Stimulated activated naive B cell treated with anti-CD40 and anti-IgM and Interleukin-4, amounts not matched to agents 10 μg/mL and 1 μg/mL and 100 μg/mL, for 72 hours (primary cell): ENCODE results near the gene UGT1A4.

Experiments
- ATAC-seq, 2 donors: fragments of 150-1000 bp; cut with Tn5 transposase; replicated peaks; 2 replicates each; pipeline ENCODE4 v1.10.0; 2021; ENCODE audit warnings: moderate library complexity in 1 of 2
- DNase-seq: peaks from one replicate; pipeline ENCODE4 v3.0.0; 2021
- H3K27ac Mint-ChIP-seq: one replicate; pipeline ENCODE4 v1.8.0; 2022; ENCODE audit warnings: mild to moderate bottlenecking, mixed read lengths
- H3K27me3 Mint-ChIP-seq, 2 donors: one replicate each; pipeline ENCODE4 v1.8.0; 2022; ENCODE audit warnings: mixed read lengths in 2 of 2
- H3K36me3 Mint-ChIP-seq, 2 donors: one replicate each; pipeline ENCODE4 v1.8.0; 2022; ENCODE audit warnings: mixed read lengths in 2 of 2, mild to moderate bottlenecking in 1 of 2
- H3K4me1 Mint-ChIP-seq, 2 donors: one replicate each; pipeline ENCODE4 v1.8.0; 2022; ENCODE audit warnings: mixed read lengths in 2 of 2, mild to moderate bottlenecking in 1 of 2
- H3K4me3 Mint-ChIP-seq, 2 donors: one replicate each; pipeline ENCODE4 v1.8.0; 2022; ENCODE audit warnings: mild to moderate bottlenecking in 2 of 2, mixed read lengths in 2 of 2, moderate library complexity in 1 of 2
- H3K9me3 Mint-ChIP-seq, 2 donors: one replicate each; pipeline ENCODE4 v1.8.0; 2022; ENCODE audit warnings: mixed read lengths in 2 of 2, mild to moderate bottlenecking in 1 of 2

The UGT1A4 gene

GRCh38 chr2:233811732-233812131 is 93.2 kb downstream of the UGT1A4 start:
- H3K4me3 Mint-ChIP-seq, result no peak overlapping the region
- DNase-seq (no peak), ATAC-seq (no peak)
- H3K27me3 Mint-ChIP-seq, result peaks cover 17 to 33% of the 10 kb centered on the region in 2 donors
- no peak overlapping the region for H3K27ac Mint-ChIP-seq
- peaks cover 0 to 2% of the 10 kb centered on the region in 2 donors for H3K9me3 Mint-ChIP-seq
- no peaks in the 10 kb centered on the region for H3K4me1 Mint-ChIP-seq
- no peaks in the 10 kb centered on the region for H3K36me3 Mint-ChIP-seq

GRCh38 chr2:233813236-233814055 is 94.9 kb downstream of the UGT1A4 start:
- ATAC-seq, result no peak
- Mint-ChIP-seq H3K9me3 (peaks cover 0 to 2% of the 10 kb centered on the region in 2 donors), H3K27ac (no peak overlapping the region), H3K27me3 (peaks cover 26 to 39% of the 10 kb centered on the region in 2 donors), H3K4me1 (no peaks in the 10 kb centered on the region), H3K36me3 (no peaks in the 10 kb centered on the region), H3K4me3 (no peak overlapping the region)
- no peak for DNase-seq

DNA sequence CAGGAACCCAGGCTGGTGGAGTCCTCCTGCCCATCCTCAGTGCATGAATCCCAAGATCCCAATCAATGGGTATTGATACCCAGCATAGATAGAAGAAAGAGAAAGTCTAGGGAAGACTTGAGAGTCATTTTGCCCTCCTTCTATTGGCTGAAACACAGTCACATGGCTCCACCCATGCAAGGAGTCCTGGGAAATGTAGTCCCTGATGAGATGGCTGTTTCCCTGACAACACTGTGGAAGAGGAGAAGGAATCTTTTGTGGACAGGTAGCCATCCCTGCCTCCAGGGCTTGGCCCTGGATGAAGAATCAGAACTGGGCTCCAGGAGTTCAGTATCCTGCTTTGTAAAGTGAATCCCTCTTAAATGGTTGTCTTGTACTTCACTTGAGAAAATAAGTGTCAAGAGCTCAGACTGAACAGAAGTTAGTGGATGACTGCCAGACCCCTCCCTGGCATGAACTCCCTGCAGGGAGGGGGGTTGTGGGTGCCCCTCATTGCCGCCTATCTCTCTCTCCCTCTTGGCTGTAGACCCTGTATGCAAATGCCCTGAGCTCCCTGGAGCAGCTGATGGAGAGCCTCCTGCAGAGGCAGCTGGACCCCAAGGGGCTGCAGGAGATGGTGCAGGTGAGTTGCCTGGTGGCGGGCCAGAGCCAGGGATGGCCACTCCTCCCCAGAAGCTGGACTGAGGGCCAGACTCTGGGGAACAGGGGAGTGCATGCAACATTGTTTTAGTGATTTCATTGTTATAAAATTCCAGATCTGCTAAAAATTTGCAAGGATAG is 95.7 kb downstream of the UGT1A4 start:
- no peak overlapping the region for H3K4me3 Mint-ChIP-seq
- H3K4me1 Mint-ChIP-seq, result no peaks in the 10 kb centered on the region
- DNase-seq (no peak), ATAC-seq (no peak)
- no peak overlapping the region for H3K27ac Mint-ChIP-seq
- H3K9me3 Mint-ChIP-seq, result peaks cover 0 to 2% of the 10 kb centered on the region in 2 donors
- H3K27me3 Mint-ChIP-seq, result peaks cover 22 to 39% of the 10 kb centered on the region in 2 donors
- H3K36me3 Mint-ChIP-seq, result no peaks in the 10 kb centered on the region

DNA sequence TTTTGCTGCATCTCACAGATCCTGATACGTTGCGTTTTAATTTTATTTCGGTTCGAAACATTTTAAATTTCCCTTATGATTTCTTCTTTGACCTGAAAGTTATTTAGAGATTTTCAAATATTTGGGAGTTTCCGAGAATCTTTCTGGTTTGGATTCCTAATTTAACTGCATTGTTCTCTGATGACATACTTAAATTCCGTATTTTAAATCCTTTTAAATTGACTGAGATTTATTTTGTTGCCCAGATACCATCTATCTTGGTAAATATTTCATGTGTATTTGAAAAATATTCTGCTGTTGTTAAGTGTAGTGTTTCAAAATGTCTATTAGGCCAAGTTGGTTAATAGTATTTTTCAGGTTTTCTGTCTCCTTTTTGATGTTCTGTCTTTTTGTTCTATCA is 97.3 kb downstream of the UGT1A4 start:
- DNase-seq, result no peak
- H3K27ac Mint-ChIP-seq, result no peak overlapping the region
- H3K27me3 Mint-ChIP-seq, result peaks cover 16 to 36% of the 10 kb centered on the region in 2 donors
- ATAC-seq, result no peak
- H3K4me3 Mint-ChIP-seq, result no peak overlapping the region
- no peaks in the 10 kb centered on the region for H3K36me3 Mint-ChIP-seq
- H3K4me1 Mint-ChIP-seq, result no peaks in the 10 kb centered on the region
- peaks cover 0 to 2% of the 10 kb centered on the region in 2 donors for H3K9me3 Mint-ChIP-seq

- Mint-ChIP-seq H3K4me1 (no peaks in the 10 kb centered on the region), H3K4me3 (no peak overlapping the region), H3K27ac (no peak overlapping the region), H3K36me3 (no peaks in the 10 kb centered on the region), H3K9me3 (peaks cover 0 to 2% of the 10 kb centered on the region in 2 donors), H3K27me3 (peaks cover 13 to 32% of the 10 kb centered on the region in 2 donors)
- DNase-seq (no peak), ATAC-seq (no peak)
These were observed 97.8 kb downstream of the UGT1A4 start for GRCh38 chr2:233816334-233816733.

- no peaks in the 10 kb centered on the region for H3K4me1 Mint-ChIP-seq
- no peak overlapping the region for H3K4me3 Mint-ChIP-seq
- no peak overlapping the region for H3K27ac Mint-ChIP-seq
These were observed 98.2 kb downstream of the UGT1A4 start for GRCh38 chr2:233816771-233817170.

GRCh38 chr2:233817361-233817911 is 98.9 kb downstream of the UGT1A4 start:
- ATAC-seq (no peak), DNase-seq (no peak)
- Mint-ChIP-seq H3K27me3 (peaks cover 9 to 29% of the 10 kb centered on the region in 2 donors), H3K4me3 (no peak overlapping the region), H3K9me3 (peaks cover 0 to 2% of the 10 kb centered on the region in 2 donors), H3K36me3 (no peaks in the 10 kb centered on the region), H3K27ac (no peak overlapping the region), H3K4me1 (no peaks in the 10 kb centered on the region)

More at GRCh38 chr2:233816771-233817170, 98.2 kb downstream of the UGT1A4 start:
- no peak for ATAC-seq
- Mint-ChIP-seq H3K36me3 (no peaks in the 10 kb centered on the region), H3K9me3 (peaks cover 0 to 2% of the 10 kb centered on the region in 2 donors), H3K27me3 (peaks cover 13 to 29% of the 10 kb centered on the region in 2 donors)
- no peak for DNase-seq

DNA sequence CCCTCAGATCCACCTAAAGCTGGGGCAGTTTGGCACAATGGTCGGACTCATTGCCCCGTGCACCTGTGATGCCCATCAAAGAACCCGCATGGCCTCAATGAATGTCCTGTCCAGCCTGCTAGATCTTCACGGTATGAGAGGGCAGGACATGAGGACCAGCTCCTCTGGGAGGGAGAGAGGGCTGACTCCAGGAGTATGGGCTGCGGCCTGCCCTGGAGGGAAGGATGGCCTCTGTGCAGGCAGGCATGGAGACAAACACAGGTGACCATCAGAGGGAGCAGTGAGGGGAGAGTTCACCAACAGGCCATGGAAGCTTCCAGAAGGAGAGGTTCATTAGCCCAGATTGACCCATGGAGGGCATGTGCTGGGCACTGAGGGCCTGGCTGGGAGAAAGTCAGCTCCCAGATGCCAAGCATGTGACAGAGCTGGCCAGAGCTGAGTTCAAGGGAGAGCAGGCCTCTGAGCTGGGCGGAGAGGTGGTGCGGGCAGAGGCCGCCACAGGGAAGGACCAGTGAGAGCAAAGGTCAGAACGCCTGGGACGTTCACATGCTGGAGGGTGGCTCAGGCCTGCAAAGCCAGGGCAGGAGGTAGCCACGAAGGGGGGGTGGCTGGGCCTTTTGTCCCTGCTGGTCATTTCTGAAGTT is 99.6 kb downstream of the UGT1A4 start:
- peaks cover 0 to 2% of the 10 kb centered on the region in 2 donors for H3K9me3 Mint-ChIP-seq
- no peak overlapping the region for H3K4me3 Mint-ChIP-seq
- ATAC-seq, result no peak
- H3K4me1 Mint-ChIP-seq, result no peaks in the 10 kb centered on the region
- no peak for DNase-seq
- H3K27me3 Mint-ChIP-seq, result peaks cover 9 to 29% of the 10 kb centered on the region in 2 donors
- no peaks in the 10 kb centered on the region for H3K36me3 Mint-ChIP-seq
- no peak overlapping the region for H3K27ac Mint-ChIP-seq

GRCh38 chr2:233818639-233819621 is 100.4 kb downstream of the UGT1A4 start:
- Mint-ChIP-seq H3K36me3 (no peaks in the 10 kb centered on the region), H3K27me3 (peaks cover 9 to 26% of the 10 kb centered on the region in 2 donors), H3K9me3 (peaks cover 0 to under 1% of the 10 kb centered on the region in 2 donors), H3K4me1 (no peaks in the 10 kb centered on the region), H3K27ac (no peak overlapping the region), H3K4me3 (no peak overlapping the region)
- no peak for ATAC-seq
- DNase-seq, result no peak

DNA sequence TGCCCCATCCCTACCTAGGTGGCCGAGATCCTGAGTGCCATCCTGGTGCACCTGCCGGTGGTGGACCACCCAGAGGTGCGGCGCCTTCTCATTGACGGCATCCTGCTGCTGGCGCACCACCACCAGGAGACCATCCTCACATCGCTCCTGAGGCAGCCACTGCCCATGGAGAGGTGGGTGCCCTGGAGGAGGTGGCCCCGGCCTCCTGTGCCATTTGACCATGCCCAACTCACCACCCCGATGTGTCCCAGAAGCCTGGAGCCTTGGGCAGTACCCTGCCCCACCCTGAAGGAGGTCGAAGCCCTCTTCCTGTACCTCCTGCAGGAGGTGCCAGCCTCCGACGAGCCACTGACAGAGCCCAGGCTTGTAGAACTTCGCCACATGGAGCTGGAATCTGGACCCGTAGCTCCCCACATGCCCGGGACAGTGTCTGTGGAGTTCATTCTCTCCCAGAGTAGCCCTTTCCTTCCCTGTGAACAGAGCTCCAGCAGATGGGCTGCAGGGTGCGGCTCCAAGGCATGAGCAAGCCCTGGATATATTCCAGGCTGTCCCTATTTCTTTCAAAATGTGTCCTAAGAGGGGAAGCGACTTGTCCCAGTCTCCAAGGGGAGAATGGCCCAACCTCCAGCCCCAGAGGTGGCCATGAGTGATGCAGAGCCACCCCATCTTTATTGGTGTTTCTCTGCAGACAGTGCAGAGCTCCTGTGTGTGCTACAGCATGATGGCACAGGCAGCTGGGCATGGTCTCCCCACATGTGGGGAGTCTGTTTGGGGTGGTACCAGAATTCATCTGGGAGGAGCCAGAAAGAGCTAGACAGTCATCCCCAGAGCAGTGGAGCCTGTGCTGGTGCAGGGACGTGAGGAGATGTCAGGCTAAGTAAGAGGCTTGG is 101.6 kb downstream of the UGT1A4 start:
- DNase-seq (no peak), ATAC-seq (no peak)
- Mint-ChIP-seq H3K4me1 (no peaks in the 10 kb centered on the region), H3K27me3 (peaks cover 9 to 14% of the 10 kb centered on the region in 2 donors), H3K4me3 (no peak overlapping the region), H3K27ac (no peak overlapping the region), H3K9me3 (no peaks in the 10 kb centered on the region), H3K36me3 (no peaks in the 10 kb centered on the region)

DNA sequence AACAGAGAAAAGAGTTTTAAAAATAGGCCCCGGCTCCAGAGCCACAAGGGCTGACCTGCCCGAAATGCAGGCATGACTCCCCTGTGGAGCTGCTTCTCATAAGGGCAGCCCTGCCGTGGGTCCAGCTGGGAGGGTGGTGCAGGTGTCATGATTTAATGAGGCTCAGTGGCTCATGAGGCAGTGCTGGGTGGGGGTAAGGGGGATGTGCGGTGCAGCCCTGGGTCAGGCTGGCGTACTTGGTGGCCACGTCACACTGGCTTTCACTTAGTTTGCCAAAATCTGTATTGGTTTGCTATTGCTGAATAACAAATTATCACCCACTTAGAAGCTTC is 102.2 kb downstream of the UGT1A4 start:
- Mint-ChIP-seq H3K4me3 (no peak overlapping the region), H3K27me3 (peaks cover 9 to 14% of the 10 kb centered on the region in 2 donors), H3K4me1 (no peaks in the 10 kb centered on the region), H3K27ac (no peak overlapping the region), H3K9me3 (no peaks in the 10 kb centered on the region), H3K36me3 (no peaks in the 10 kb centered on the region)
- DNase-seq (no peak), ATAC-seq (no peak)

DNA sequence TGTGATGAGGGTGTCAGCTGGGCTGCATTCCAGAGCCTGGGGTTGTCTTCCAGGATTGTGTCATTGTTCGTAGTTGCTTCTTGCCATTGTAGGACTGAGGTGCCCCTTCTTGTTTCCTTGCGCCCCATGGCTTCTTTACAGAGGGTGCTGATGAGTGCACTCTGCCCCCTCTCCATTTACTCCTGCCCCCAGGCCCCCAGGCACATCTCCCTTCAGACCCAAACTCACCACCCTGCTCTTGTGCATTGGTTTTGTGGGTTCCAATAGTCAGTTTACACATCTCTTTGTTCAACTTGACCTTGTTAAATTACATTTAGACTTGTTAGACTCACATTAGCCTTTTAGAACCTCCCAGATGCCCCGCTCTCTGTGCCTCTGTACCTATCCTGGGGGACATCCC is 102.7 kb downstream of the UGT1A4 start:
- H3K27ac Mint-ChIP-seq, result no peak overlapping the region
- peaks cover 9 to 11% of the 10 kb centered on the region in 2 donors for H3K27me3 Mint-ChIP-seq
- ATAC-seq, result no peak
- no peaks in the 10 kb centered on the region for H3K36me3 Mint-ChIP-seq
- DNase-seq, result no peak
- H3K4me1 Mint-ChIP-seq, result no peaks in the 10 kb centered on the region
- no peak overlapping the region for H3K4me3 Mint-ChIP-seq
- peaks cover 0 to 1% of the 10 kb centered on the region in 2 donors for H3K9me3 Mint-ChIP-seq

- H3K27me3 Mint-ChIP-seq, result peaks cover 6 to 9% of the 10 kb centered on the region in 2 donors
- DNase-seq, result no peak
- H3K27ac Mint-ChIP-seq, result no peak overlapping the region
- peaks cover 0 to 2% of the 10 kb centered on the region in 2 donors for H3K9me3 Mint-ChIP-seq
- no peak overlapping the region for H3K4me3 Mint-ChIP-seq
- H3K36me3 Mint-ChIP-seq, result no peaks in the 10 kb centered on the region
- no peaks in the 10 kb centered on the region for H3K4me1 Mint-ChIP-seq
- ATAC-seq, result no peak
These were observed 103.2 kb downstream of the UGT1A4 start for GRCh38 chr2:233821709-233822100.
